Peyer's patch (tissue), 4 donors: ENCODE measurements around the gene EIF2AK3. TPM values are rescaled to one million over a fixed set of nuclear protein-coding genes. Genes with fewer than 3 reads are reported as not detected.

Source experiments
- DNase-seq, 3 donors: peaks; one replicate each; pipeline ENCODE4 v3.0.0-alpha.2; 2017 to 2019
- H3K27ac ChIP-seq, 4 donors: fragments of 200-600 bp; sonication (generic); one replicate each; pipeline ENCODE4 v1.5.1; 2016 to 2019
- H3K27me3 ChIP-seq, 2 donors: fragments of 200-600 bp; sonication (generic); one replicate each; pipeline ENCODE4 v1.5.1; 2019
- H3K36me3 ChIP-seq, 3 donors: fragments of 200-600 bp; sonication (generic); one replicate each; pipeline ENCODE4 v1.5.1; 2016 to 2019
- H3K4me1 ChIP-seq, 4 donors: fragments of 200-600 bp; sonication (generic); one replicate each; pipeline ENCODE4 v1.5.1; 2016 to 2019
- H3K4me3 ChIP-seq, 4 donors: fragments of 200-600 bp; sonication (generic); 1 replicate in 3 of 4; 2 replicates in 1 of 4; pipeline ENCODE4 v1.5.1; 2016 to 2019; ENCODE audit warnings: mild to moderate bottlenecking in 1 of 4
- H3K9me3 ChIP-seq, 4 donors: fragments of 200-600 bp; sonication (generic); one replicate each; pipeline ENCODE4 v1.5.1; 2016 to 2019; ENCODE audit warnings: mild to moderate bottlenecking in 1 of 4
- POLR2A ChIP-seq, 2 donors: fragments of 450-650 bp; IDR thresholded peaks; one replicate each; pipeline ENCODE4 v1.5.1; 2017; ENCODE audit warnings: antibody characterized with exemption in 2 of 2, mild to moderate bottlenecking in 2 of 2, moderate library complexity in 2 of 2
- total RNA-seq, 4 donors: library from RNA; depleted of rRNA; stranded (reverse); fragments of >200 nt; gene quantifications; one replicate each; pipeline ENCODE4 v1.1.0, GENCODE V29; 2016
- TF ChIP-seq, protein P1 (sequence below), 6 experiments: fragments of 450-650 bp in 4 of 6; fragments of 200-600 bp in 2 of 6; sonication (generic) in 1 of 6; IDR thresholded peaks; one replicate each; pipeline ENCODE4 v1.5.1; 2017 to 2019; ENCODE audit warnings: antibody characterized with exemption in 6 of 6, mild to moderate bottlenecking in 3 of 6, moderate library complexity in 1 of 6

EIF2AK3 gene
- total RNA-seq, 4 donors from 2014 or later = 17.1 to 93.3 (median 18.6) TPM

DNA sequence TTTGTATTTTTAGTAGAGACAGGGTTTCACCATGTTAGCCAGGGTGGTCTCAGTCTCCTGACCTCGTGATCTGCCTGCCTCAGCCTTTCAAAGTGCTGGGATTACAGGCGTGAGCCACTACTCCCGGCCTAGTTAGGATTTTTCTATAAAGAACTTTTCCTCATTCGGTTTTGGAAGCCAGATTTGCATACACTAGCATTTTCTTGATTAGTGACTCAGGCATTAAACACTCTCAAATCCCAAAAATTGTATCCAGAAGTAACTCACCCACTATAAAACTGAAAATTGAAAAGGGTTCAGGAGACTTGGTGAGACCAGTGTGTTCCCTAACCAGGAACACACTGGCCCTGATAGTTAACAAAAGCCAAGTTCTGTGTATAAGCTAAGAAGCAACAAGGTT, 25.2 kb downstream of the EIF2AK3 start:
- peaks cover 0 to 12% (median 3%) of the 10 kb centered on the region in 4 donors for H3K4me1 ChIP-seq
- H3K27ac ChIP-seq = no peak overlapping the region

GRCh38 chr2:88601286-88601685, 26.0 kb downstream of the EIF2AK3 start:
- H3K4me3 ChIP-seq = no peak overlapping the region
- TF ChIP-seq, protein P1, sequence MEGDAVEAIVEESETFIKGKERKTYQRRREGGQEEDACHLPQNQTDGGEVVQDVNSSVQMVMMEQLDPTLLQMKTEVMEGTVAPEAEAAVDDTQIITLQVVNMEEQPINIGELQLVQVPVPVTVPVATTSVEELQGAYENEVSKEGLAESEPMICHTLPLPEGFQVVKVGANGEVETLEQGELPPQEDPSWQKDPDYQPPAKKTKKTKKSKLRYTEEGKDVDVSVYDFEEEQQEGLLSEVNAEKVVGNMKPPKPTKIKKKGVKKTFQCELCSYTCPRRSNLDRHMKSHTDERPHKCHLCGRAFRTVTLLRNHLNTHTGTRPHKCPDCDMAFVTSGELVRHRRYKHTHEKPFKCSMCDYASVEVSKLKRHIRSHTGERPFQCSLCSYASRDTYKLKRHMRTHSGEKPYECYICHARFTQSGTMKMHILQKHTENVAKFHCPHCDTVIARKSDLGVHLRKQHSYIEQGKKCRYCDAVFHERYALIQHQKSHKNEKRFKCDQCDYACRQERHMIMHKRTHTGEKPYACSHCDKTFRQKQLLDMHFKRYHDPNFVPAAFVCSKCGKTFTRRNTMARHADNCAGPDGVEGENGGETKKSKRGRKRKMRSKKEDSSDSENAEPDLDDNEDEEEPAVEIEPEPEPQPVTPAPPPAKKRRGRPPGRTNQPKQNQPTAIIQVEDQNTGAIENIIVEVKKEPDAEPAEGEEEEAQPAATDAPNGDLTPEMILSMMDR (IDR thresholded peaks at IDR 0.05) = no peak
- no peak for TF ChIP-seq POLR2A (IDR thresholded peaks at IDR 0.05)
- DNase-seq = no peak
- no peaks in the 10 kb centered on the region for H3K27me3 ChIP-seq
- H3K4me1 ChIP-seq = peaks cover 0 to 12% (median 3%) of the 10 kb centered on the region in 4 donors
- H3K9me3 ChIP-seq = no peaks in the 10 kb centered on the region
- no peaks in the 10 kb centered on the region for H3K36me3 ChIP-seq
- H3K27ac ChIP-seq = peak overlapping the region in 1 of 4 donors; percentile 67

More for the DNA sequence above, 25.2 kb downstream of the EIF2AK3 start:
- Histone ChIP-seq H3K27me3 (no peaks in the 10 kb centered on the region), H3K9me3 (no peaks in the 10 kb centered on the region), H3K36me3 (no peaks in the 10 kb centered on the region), H3K4me3 (no peak overlapping the region)
- no peak for TF ChIP-seq POLR2A (IDR thresholded peaks at IDR 0.05)
- DNase-seq = no peak

DNA sequence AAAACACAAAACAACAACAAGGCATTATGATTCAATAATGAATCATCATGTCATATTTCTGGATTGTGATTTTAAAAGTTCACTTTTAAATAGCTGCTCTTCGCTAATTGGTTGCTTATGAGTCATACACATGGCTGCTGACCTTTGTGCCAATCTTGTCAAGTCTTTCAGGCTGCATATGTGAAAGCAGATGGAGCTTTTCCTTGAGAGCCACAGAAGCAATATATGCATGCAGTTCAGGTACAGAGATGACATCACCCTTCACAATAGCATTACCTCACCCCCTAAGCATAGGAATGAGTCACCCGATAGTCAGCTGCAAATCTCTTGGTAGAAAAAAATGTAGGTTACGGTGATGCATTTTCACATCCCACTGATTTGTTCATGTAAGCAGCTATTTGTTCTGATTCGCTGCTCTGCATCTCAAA, 27.2 kb downstream of the EIF2AK3 start:
- peak overlapping the region; percentile 43 to 67 (median 52) for H3K27ac ChIP-seq
- no peaks in the 10 kb centered on the region for H3K27me3 ChIP-seq
- DNase-seq = peak in 2 of 3 donors; percentile 21 to 79
- TF ChIP-seq, protein P1 (IDR thresholded peaks at IDR 0.05) = no peak
- no peak for TF ChIP-seq POLR2A (IDR thresholded peaks at IDR 0.05)
- no peaks in the 10 kb centered on the region for H3K9me3 ChIP-seq
- no peak overlapping the region for H3K4me3 ChIP-seq
- H3K36me3 ChIP-seq = no peaks in the 10 kb centered on the region
- H3K4me1 ChIP-seq = peaks cover 0 to 12% (median 3%) of the 10 kb centered on the region in 4 donors

DNA sequence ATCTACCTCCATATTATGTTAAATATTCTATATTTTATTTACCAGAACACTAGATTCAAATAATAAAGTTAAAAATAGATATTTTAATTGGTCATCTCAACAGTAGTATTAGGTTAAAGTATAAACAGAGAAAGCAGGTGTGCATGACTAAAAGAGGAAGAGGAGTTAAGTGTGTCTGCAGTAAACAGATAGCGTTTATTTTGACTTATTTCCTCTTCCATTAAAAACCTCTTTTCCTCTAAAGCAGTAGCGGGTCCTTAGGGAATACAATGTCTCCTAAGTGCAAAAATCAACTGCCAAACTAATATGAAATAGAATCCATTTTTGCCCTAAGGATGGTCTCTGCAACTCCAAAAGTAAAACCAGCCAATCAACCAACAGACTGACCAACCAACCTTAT, 27.7 kb downstream of the EIF2AK3 start:
- Histone ChIP-seq H3K4me3 (no peak overlapping the region), H3K4me1 (peaks cover 0 to 12% (median 3%) of the 10 kb centered on the region in 4 donors), H3K36me3 (no peaks in the 10 kb centered on the region), H3K27ac (peak overlapping the region; percentile 43 to 67 (median 52)), H3K9me3 (no peaks in the 10 kb centered on the region), H3K27me3 (no peaks in the 10 kb centered on the region)
- no peak for DNase-seq
- no peak for TF ChIP-seq POLR2A (IDR thresholded peaks at IDR 0.05)
- TF ChIP-seq, protein P1 (IDR thresholded peaks at IDR 0.05) = no peak

DNA sequence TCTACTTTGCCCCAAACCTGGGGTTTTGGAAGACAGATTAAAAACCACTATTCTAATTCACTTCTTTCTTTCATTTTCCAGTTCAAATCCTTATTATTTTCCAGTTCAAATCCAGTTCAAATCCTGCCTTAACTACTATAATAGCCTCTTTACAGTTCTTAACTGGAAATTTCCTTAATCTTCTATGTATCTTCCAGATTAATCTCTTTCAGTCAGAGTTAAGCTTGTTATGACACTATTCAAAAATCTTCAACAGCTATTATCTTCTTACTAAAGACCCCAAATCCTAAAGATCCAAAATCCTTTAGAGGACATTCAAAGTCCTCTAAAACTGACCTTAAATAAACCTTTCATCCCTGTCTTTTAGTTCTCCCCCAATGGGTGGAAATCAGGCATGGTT, 30.1 kb downstream of the EIF2AK3 start:
- peaks cover 0 to 12% (median 3%) of the 10 kb centered on the region in 4 donors for H3K4me1 ChIP-seq
- H3K9me3 ChIP-seq = no peaks in the 10 kb centered on the region
- H3K4me3 ChIP-seq = no peak overlapping the region
- H3K27me3 ChIP-seq = no peaks in the 10 kb centered on the region
- H3K36me3 ChIP-seq = peaks cover 0 to 21% (median 0%) of the 10 kb centered on the region in 3 donors
- DNase-seq = no peak
- no peak overlapping the region for H3K27ac ChIP-seq
- TF ChIP-seq, protein P1 (IDR thresholded peaks at IDR 0.05) = no peak
- TF ChIP-seq POLR2A (IDR thresholded peaks at IDR 0.05) = no peak

DNA sequence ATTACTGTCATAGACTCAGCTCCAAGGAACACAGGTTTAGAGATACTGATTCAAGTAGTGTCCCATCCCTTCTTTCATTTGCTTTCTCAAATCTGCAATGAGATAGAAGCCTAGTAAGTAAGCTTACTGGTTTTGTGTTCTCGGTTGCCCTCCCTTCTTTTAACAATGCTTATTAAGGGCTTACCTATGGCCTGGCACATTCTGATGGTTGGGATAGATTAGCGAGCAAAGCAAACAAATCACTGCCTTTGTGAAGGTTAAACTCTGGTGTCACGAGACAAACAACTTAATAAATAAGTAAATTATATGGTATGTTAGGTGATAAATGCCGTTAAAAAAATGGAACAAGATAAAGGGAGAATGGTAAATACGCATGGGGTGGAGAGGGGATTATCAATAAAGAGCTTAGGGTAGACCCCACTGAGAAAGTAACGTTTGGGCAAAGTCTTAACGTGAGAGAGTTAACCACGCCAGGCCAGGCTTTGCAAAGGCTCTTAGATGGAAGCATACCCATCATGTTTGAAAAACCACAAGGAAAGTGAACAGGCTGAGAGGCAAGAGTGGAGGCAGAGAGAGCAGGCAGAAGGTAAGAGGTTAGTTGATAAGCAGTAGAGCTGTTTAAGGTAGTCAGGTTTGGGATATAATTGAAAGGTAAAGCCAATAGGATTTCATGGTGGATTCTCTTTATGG, 31.0 kb downstream of the EIF2AK3 start:
- TF ChIP-seq, protein P1 (IDR thresholded peaks at IDR 0.05) = no peak
- no peak for TF ChIP-seq POLR2A (IDR thresholded peaks at IDR 0.05)
- Histone ChIP-seq H3K27ac (no peak overlapping the region), H3K4me3 (no peak overlapping the region), H3K27me3 (no peaks in the 10 kb centered on the region), H3K4me1 (peaks cover 0 to 12% (median 3%) of the 10 kb centered on the region in 4 donors), H3K9me3 (no peaks in the 10 kb centered on the region), H3K36me3 (peaks cover 0 to 22% (median 0%) of the 10 kb centered on the region in 3 donors)
- no peak for DNase-seq
